Measurements from ENCODE around the gene FCRL3. TPM values are rescaled to one million over a fixed set of nuclear protein-coding genes. Genes with fewer than 3 reads are reported as not detected.

FCRL3 gene
- total RNA-seq, 1 experiment from 2014 or later: not detected

- ChIA-PET CTCF (no interaction called here), POLR2A (no interaction called here)
- Mint-ChIP-seq H3K27ac (ENCODE audit: unreplicated experiment) (no peak overlapping the region), H3K36me3 (ENCODE audit: insufficient read depth, unreplicated experiment) (no peaks in the 10 kb centered on the region), H3K4me3 (ENCODE audit: unreplicated experiment) (no peak overlapping the region), H3K9me3 (ENCODE audit: unreplicated experiment) (no peaks in the 10 kb centered on the region), H3K4me1 (ENCODE audit: low read depth, unreplicated experiment) (no peaks in the 10 kb centered on the region), H3K27me3 (ENCODE audit: insufficient read depth, unreplicated experiment) (peaks cover 30% of the 10 kb centered on the region)
- H3K36me3 ChIP-seq (ENCODE audit: control insufficient read depth, insufficient read depth, low read length): no peaks in the 10 kb centered on the region
- BruUV-seq (replicated peaks): no TSS peak
- no peak for DNase-seq
- H3K9me3 ChIP-seq: no peaks in the 10 kb centered on the region
- no peak overlapping the region for H3K4me3 ChIP-seq (ENCODE audit: low read depth, low read length)
- H3K4me1 ChIP-seq: no peaks in the 10 kb centered on the region
- no peak for TF ChIP-seq CTCF (IDR thresholded peaks at IDR 0.05; ENCODE audit: insufficient read depth in 1 of 2, low read depth in 1 of 2, low read length in 1 of 2, severe bottlenecking in 1 of 2, unreplicated experiment in 1 of 2)
- intact Hi-C loops (cut with micrococcal nuclease; ENCODE audit: unreplicated experiment): no loop called here
- no peaks in the 10 kb centered on the region for H3K27me3 ChIP-seq (replicated peaks; ENCODE audit: control insufficient read depth, insufficient read depth, low read length)
These were observed 3.4 kb upstream of the FCRL3 start for GRCh38 chr1:157703981-157704380.

GRCh38 chr1:157702308-157702825 lies 1.8 kb upstream of the FCRL3 start:
- CTCF ChIA-PET: no interaction called here
- peaks cover 23% of the 10 kb centered on the region for H3K27me3 Mint-ChIP-seq (ENCODE audit: insufficient read depth, unreplicated experiment)
- H3K27me3 ChIP-seq (replicated peaks; ENCODE audit: control insufficient read depth, insufficient read depth, low read length): no peaks in the 10 kb centered on the region

GRCh38 chr1:157700305-157700704 lies 264 bp downstream of the FCRL3 start:
- Mint-ChIP-seq H3K4me3 (ENCODE audit: unreplicated experiment) (no peak overlapping the region), H3K36me3 (ENCODE audit: insufficient read depth, unreplicated experiment) (no peaks in the 10 kb centered on the region), H3K9me3 (ENCODE audit: unreplicated experiment) (no peaks in the 10 kb centered on the region), H3K27me3 (ENCODE audit: insufficient read depth, unreplicated experiment) (peaks cover 23% of the 10 kb centered on the region), H3K27ac (ENCODE audit: unreplicated experiment) (no peak overlapping the region), H3K4me1 (ENCODE audit: low read depth, unreplicated experiment) (no peaks in the 10 kb centered on the region)
- intact Hi-C loops (cut with micrococcal nuclease; ENCODE audit: unreplicated experiment): no loop called here
- no peaks in the 10 kb centered on the region for H3K36me3 ChIP-seq (ENCODE audit: control insufficient read depth, insufficient read depth, low read length)
- no peak for DNase-seq
- no peaks in the 10 kb centered on the region for H3K27me3 ChIP-seq (replicated peaks; ENCODE audit: control insufficient read depth, insufficient read depth, low read length)
- no peaks in the 10 kb centered on the region for H3K4me1 ChIP-seq
- TF ChIP-seq CTCF (IDR thresholded peaks at IDR 0.05; ENCODE audit: insufficient read depth in 1 of 2, low read depth in 1 of 2, low read length in 1 of 2, severe bottlenecking in 1 of 2, unreplicated experiment in 1 of 2): no peak
- no TSS peak for BruUV-seq (replicated peaks)
- H3K9me3 ChIP-seq: no peaks in the 10 kb centered on the region
- no peak overlapping the region for H3K4me3 ChIP-seq (ENCODE audit: low read depth, low read length)
- POLR2A ChIA-PET: no interaction called here
- CTCF ChIA-PET: no interaction called here

More at GRCh38 chr1:157702308-157702825, 1.8 kb upstream of the FCRL3 start:
- intact Hi-C loops (cut with micrococcal nuclease; ENCODE audit: unreplicated experiment): no loop called here
- Histone ChIP-seq H3K4me3 (ENCODE audit: low read depth, low read length) (no peak overlapping the region), H3K4me1 (no peaks in the 10 kb centered on the region), H3K9me3 (no peaks in the 10 kb centered on the region), H3K36me3 (ENCODE audit: control insufficient read depth, insufficient read depth, low read length) (no peaks in the 10 kb centered on the region)
- no peak overlapping the region for H3K27ac Mint-ChIP-seq (ENCODE audit: unreplicated experiment)
- TF ChIP-seq CTCF (IDR thresholded peaks at IDR 0.05; ENCODE audit: insufficient read depth in 1 of 2, low read depth in 1 of 2, low read length in 1 of 2, severe bottlenecking in 1 of 2, unreplicated experiment in 1 of 2): no peak
- H3K4me3 Mint-ChIP-seq (ENCODE audit: unreplicated experiment): no peak overlapping the region
- H3K9me3 Mint-ChIP-seq (ENCODE audit: unreplicated experiment): no peaks in the 10 kb centered on the region
- H3K36me3 Mint-ChIP-seq (ENCODE audit: insufficient read depth, unreplicated experiment): no peaks in the 10 kb centered on the region
- no peaks in the 10 kb centered on the region for H3K4me1 Mint-ChIP-seq (ENCODE audit: low read depth, unreplicated experiment)
- POLR2A ChIA-PET: no interaction called here
- no peak for DNase-seq
- BruUV-seq (replicated peaks): no TSS peak
